Measurements from ENCODE around the gene FAM163B. TPM values are rescaled to one million over a fixed set of nuclear protein-coding genes. Genes with fewer than 3 reads are reported as not detected.

FAM163B gene
- total and polyA plus RNA-seq, 9 of the 15 experiments (the other 6 are each of a cell fraction or from before 2014, with no cell fraction given): not detected

DNA sequence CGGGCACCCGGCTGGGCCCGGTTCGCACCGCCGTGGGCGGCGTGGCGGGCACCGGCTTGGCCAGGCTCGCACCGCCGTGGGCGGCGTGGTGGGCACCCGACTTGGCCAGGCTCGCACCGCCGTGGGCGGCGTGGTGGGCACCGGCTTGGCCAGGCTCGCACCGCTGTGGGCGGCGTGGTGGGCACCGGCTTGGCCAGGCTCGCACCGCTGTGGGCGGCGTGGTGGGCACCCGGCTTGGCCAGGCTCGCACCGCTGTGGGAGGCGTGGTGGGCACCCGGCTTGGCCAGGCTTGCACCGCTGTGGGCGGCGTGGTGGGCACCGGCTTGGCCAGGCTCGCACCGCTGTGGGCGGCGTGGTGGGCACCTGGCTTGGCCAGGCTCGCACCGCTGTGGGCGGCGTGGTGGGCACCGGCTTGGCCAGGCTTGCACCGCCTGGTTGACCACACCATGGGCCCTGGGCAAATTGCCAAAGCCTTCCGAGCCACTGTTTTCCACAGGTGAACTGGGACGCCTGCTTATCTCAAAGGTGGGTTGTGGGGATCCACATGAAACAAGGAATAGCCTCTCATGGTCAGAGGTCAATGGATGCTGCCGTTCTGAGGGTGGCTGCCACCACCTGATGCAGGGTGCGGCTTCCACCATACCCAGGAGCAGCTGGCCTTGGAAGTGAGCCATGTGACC lies 46.4 kb downstream of the FAM163B start:
- Histone ChIP-seq H3K27me3 (ENCODE audit: control insufficient read depth in 2 of 2, insufficient read depth in 2 of 2, low read length in 2 of 2) (peaks cover 6 to 32% of the 10 kb centered on the region in 2 experiments; a peak in 4 of 5 replicates), H4K20me1 (replicated peaks; ENCODE audit: control insufficient read depth, insufficient read depth, low read length) (no peaks in the 10 kb centered on the region), H3K9me1 (ENCODE audit: control insufficient read depth, insufficient read depth, low read length) (peaks cover 3% of the 10 kb centered on the region), H3K27ac (ENCODE audit: extremely low read depth, low read depth, low read length) (no peak overlapping the region), H3K4me3 (no peak overlapping the region), H3K79me2 (ENCODE audit: control insufficient read depth, insufficient read depth, low read length) (no peaks in the 10 kb centered on the region), H2AFZ (ENCODE audit: low read depth, low read length) (no peak overlapping the region), H3K9me3 (replicated peaks; ENCODE audit: control insufficient read depth, insufficient read depth, low read depth, low read length) (no peaks in the 10 kb centered on the region), H3K36me3 (ENCODE audit: control insufficient read depth, insufficient read depth, low read length) (no peaks in the 10 kb centered on the region), H3K4me1 (replicated peaks in 1 of 2; ENCODE audit: control insufficient read depth in 2 of 2, insufficient read depth in 2 of 2, low read length in 2 of 2) (peaks cover 7 to 26% of the 10 kb centered on the region in 2 experiments; a peak in 4 of 5 replicates), H3K9ac (ENCODE audit: insufficient read depth in 1 of 2, low read depth in 2 of 2, low read length in 2 of 2) (peak overlapping the region in 1 of 2 experiments; percentile 19; a peak in 1 of 4 replicates), H3K4me2 (ENCODE audit: insufficient read depth, low read length) (no peak overlapping the region)
- DNase-seq (ENCODE audit: extremely low read depth in 1 of 4, low spot score in 3 of 4) (no peak), FAIRE-seq (no peak), ATAC-seq (no peak)
- TF ChIP-seq NFIC (IDR thresholded peaks at IDR 0.05) (peak; percentile 51), ZNF586 (CRISPR knock-in tag; conservative IDR thresholded peaks at IDR 0.05) (no peak), EGR1 (conservative IDR thresholded peaks at IDR 0.05) (no peak), HNRNPL (IDR thresholded peaks at IDR 0.05; ENCODE audit: low read depth, low read length) (peak; percentile 80; the same call in 1 of the 2 replicates), FUS (optimal IDR thresholded peaks at IDR 0.05; ENCODE audit: low read depth, low read length) (no peak)
- TF ChIP-seq, protein P1, sequence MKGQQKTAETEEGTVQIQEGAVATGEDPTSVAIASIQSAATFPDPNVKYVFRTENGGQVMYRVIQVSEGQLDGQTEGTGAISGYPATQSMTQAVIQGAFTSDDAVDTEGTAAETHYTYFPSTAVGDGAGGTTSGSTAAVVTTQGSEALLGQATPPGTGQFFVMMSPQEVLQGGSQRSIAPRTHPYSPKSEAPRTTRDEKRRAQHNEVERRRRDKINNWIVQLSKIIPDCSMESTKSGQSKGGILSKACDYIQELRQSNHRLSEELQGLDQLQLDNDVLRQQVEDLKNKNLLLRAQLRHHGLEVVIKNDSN (CRISPR knock-in tag; IDR thresholded peaks at IDR 0.05): peak; percentile 41; the same call in 1 of the 2 replicates
- TF ChIP-seq, protein P2, sequence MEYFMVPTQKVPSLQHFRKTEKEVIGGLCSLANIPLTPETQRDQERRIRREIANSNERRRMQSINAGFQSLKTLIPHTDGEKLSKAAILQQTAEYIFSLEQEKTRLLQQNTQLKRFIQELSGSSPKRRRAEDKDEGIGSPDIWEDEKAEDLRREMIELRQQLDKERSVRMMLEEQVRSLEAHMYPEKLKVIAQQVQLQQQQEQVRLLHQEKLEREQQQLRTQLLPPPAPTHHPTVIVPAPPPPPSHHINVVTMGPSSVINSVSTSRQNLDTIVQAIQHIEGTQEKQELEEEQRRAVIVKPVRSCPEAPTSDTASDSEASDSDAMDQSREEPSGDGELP (CRISPR knock-in tag; IDR thresholded peaks at IDR 0.05; ENCODE audit: borderline replicate concordance): 0 out of 2 replicates have a peak, but pooled peaks have one; percentile 8
- in situ Hi-C loops (cut with MboI): no loop called here
- ChIA-PET POLR2A (no interaction called here), CTCF (ENCODE audit: low intra/inter-chr PET ratio) (no interaction called here)
- intact Hi-C loops (cut with micrococcal nuclease): no loop called here
- no TSS peak for BruUV-seq (replicated peaks)
- 42% methylated on average over 5 of the region's 54 CpGs for WGBS (ENCODE audit: insufficient coverage, low coverage, missing lambda C conversion rate)

All from K562 (cell line).